GM21423 (cell line): ENCODE measurements around the gene TPRN.

ENCODE experiments used
- ATAC-seq: cut with Tn5 transposase; IDR thresholded peaks from one replicate; pipeline ENCODE4 v1.9.1; 2021; ENCODE audit warnings: mild to moderate bottlenecking, moderate library complexity; ENCODE audit not compliant: unreplicated experiment

Gene TPRN

GRCh38 chr9:137147091-137147792 is 53.3 kb downstream of the TPRN start:
- no peak for ATAC-seq

- ATAC-seq, result no peak
These were observed 54.0 kb downstream of the TPRN start for GRCh38 chr9:137146527-137146918.

GRCh38 chr9:137145731-137146526 is 54.6 kb downstream of the TPRN start:
- ATAC-seq, result no peak

GRCh38 chr9:137143459-137143858 is 57.1 kb downstream of the TPRN start:
- no peak for ATAC-seq

GRCh38 chr9:137141976-137142936 is 58.3 kb downstream of the TPRN start:
- ATAC-seq, result no peak
